IPS-NIHi11 (cell line): ENCODE results near the gene KCNC4.

Source experiments
- DNase-seq: peaks from one replicate; pipeline ENCODE4 v3.0.0; 2012; ENCODE audit warnings: mixed read lengths, low spot score

The KCNC4 gene

GRCh38 chr1:110189181-110189580, 20.9 kb upstream of the KCNC4 start:
- DNase-seq: no peak

GRCh38 chr1:110190282-110190929, 19.7 kb upstream of the KCNC4 start:
- DNase-seq: no peak

DNA sequence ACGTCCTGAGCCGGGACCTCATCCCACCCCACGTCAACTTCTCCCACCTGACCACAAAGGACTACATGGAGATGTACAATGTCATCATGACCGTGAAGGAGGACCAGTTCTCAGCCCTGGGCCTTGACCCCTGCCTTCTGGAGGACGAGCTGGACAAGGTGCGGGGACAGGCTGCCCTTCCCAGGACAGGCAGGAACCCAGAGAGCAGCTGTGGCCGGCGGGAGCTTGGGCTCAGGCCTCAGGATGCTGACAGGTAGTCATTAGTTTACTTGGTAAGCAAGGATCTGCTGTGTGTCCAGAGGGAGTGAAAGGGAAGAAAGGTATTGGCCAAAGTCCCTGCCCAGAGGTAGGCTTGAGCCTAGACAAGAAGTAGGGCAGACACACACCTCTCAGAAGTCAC, 17.6 kb upstream of the KCNC4 start:
- no peak for DNase-seq

- DNase-seq: no peak
These were observed 14.9 kb upstream of the KCNC4 start for GRCh38 chr1:110195196-110195595.

GRCh38 chr1:110196917-110197765, 13.0 kb upstream of the KCNC4 start:
- DNase-seq: peak; percentile 90

GRCh38 chr1:110197905-110198629, 12.0 kb upstream of the KCNC4 start:
- DNase-seq: no peak

GRCh38 chr1:110198746-110199145, 11.4 kb upstream of the KCNC4 start:
- DNase-seq: no peak

DNA sequence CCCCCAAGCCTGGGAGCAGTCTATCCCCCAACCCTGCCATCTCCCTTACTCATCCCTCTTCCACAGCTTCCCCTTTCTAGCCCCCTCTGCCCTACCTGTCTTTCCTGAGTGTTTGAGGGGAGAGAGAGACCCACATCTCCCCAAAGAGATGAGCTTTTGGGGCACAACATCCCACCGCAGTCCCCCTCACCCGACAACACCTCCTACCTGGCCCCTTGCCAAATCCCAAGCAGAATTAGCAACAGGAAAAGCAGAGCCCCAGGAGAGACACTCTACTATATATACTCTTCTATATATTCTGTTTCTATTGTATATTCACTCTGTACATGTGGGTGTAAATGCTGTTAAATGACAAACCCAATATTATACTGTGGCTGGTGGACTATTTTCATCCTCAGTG, 9.9 kb upstream of the KCNC4 start:
- DNase-seq: no peak

DNA sequence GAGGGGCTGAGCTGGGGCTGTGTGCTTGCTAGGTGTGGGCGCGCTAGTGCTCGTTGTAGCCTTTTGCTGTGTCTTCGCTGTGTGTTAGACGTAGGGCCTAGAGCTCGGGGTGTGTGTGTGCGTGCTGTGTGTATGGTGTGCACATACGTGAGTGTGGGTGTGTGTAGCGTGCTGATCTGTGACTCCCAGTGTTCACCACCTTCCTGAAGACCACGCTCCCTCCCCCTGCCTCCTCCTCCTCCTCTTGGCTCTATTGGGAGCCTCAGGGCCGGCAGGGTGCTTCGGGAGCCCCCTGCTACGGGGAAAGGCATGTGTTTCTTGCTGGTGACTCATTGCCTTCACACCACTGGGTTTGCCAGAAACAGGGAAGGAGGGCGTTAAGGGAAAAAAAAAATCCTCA, 9.4 kb upstream of the KCNC4 start:
- DNase-seq: no peak

- no peak for DNase-seq
These were observed 8.8 kb upstream of the KCNC4 start for GRCh38 chr1:110201157-110201825.

GRCh38 chr1:110203021-110203661, 7.0 kb upstream of the KCNC4 start:
- DNase-seq: peak; percentile 64

- no peak for DNase-seq
These were observed 5.0 kb upstream of the KCNC4 start for GRCh38 chr1:110205156-110205555.

GRCh38 chr1:110205591-110206155, 4.4 kb upstream of the KCNC4 start:
- DNase-seq: no peak

- DNase-seq: no peak
These were observed 3.7 kb upstream of the KCNC4 start for GRCh38 chr1:110206261-110206920.

DNA sequence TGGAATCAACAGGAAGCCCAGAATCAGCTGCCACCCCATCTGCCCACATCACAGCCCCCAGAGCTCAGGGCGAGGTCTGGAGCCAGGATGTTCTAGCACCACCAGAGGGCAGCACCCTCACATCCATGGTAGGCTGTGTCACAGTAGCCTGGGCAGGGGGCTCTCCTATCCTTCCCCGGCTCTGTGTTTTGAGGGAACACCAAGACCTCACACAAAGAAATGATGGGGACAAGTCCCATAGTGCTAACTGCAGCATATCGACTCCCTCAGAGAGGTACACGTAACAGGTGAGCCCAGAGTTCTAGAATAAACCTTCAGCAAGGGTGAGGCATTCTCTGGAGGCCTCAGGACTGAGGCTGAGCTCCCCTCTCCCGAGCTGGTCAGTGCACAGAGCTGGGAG, 2.3 kb upstream of the KCNC4 start:
- peak; percentile 82 for DNase-seq

GRCh38 chr1:110208916-110209645, 1.0 kb upstream of the KCNC4 start:
- DNase-seq: no peak

DNA sequence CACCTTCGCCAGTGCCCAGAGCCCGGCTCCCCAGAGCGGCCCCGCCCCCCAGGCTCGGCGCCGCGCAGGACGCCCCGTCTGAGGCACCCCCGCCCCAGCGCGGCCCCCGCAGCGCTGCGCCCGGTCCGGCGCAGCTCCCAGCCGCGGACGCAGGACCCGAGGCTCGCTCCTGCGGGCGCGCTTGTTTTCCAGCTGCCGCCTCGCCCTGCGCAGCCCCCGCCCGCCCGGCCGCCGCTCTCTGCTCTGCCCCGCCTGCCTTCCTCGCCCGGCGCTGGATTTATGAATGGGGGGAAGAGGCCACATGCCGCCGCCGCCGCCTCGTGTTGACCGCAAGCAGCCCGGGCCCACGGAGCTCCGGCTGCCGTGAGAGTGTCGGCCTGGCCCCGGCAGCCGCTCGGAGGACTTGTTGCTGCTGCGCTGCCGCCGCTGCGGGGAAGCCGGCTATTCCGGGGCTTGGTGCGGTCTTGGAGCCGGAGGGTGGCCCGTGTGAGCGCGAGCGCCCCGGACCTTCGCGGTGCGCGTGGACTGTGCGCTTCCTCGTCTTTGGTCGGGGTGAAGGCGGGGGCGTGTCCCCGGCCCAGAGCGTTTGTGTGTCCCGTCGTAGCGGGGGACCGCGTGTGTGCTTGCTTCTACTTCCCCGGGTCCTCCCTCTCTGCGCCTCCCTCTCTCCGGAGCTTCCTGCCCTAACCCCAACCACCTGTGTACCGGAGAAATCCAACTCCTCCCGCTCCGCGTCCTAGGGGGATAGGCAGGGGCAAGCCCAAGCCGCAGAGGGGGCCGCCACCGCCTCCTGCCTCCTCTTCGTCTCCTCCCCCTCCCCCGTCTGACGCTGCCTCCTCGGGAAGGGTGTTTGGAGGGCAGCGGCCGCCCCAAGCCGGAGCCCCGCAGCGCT, 736 bp downstream of the KCNC4 start:
- DNase-seq: peak; percentile 67

GRCh38 chr1:110211496-110212168, 1.5 kb downstream of the KCNC4 start:
- no peak for DNase-seq
